Transverse colon (tissue), 4 donors: ENCODE measurements around the gene VAV1.

Experiments used
- CTCF ChIP-seq, 5 experiments: fragments of 200-600 bp in 3 of 5; fragments of 450-650 bp in 2 of 5; sonication (generic) in 3 of 5; IDR thresholded peaks; 1 replicate in 2 of 5; 2 replicates in 3 of 5; pipeline ENCODE4 v1.5.1; 2016 to 2017; ENCODE audit warnings: antibody characterized with exemption in 5 of 5, inconsistent platforms in 3 of 5, mild to moderate bottlenecking in 2 of 5, moderate library complexity in 1 of 5
- EP300 ChIP-seq: sonication (generic); formaldehyde crosslinking; IDR thresholded peaks from one replicate; pipeline ENCODE4 v1.6.1; 2017; ENCODE audit warnings: antibody characterized with exemption, low read depth
- POLR2A ChIP-seq: fragments of 450-650 bp; IDR thresholded peaks from one replicate; pipeline ENCODE4 v1.6.1; 2016; ENCODE audit warnings: antibody characterized with exemption, mild to moderate bottlenecking, moderate library complexity
- POLR2AphosphoS5 ChIP-seq, 3 donors: sonication (generic); formaldehyde crosslinking; IDR thresholded peaks; one replicate each; pipeline ENCODE4 v1.6.1; 2016; ENCODE audit warnings: antibody characterized with exemption in 3 of 3

GRCh38 chr19:6834433-6834832 is 61.9 kb downstream of the VAV1 start:
- TF ChIP-seq POLR2AphosphoS5 (IDR thresholded peaks at IDR 0.05) (no peak), CTCF (IDR thresholded peaks at IDR 0.05) (no peak), EP300 (no peak), POLR2A (no peak)
